ENCODE measurements around the gene TMEM151B. TPM values are rescaled to one million over a fixed set of nuclear protein-coding genes. Genes with fewer than 3 reads are reported as not detected.
A peak's percentile ranks its signal among the peaks of the same experiment; 100 is the strongest.

TMEM151B gene
- total RNA-seq, 4 donors from 2014 or later: 0.11 TPM; not detected in 3

DNA sequence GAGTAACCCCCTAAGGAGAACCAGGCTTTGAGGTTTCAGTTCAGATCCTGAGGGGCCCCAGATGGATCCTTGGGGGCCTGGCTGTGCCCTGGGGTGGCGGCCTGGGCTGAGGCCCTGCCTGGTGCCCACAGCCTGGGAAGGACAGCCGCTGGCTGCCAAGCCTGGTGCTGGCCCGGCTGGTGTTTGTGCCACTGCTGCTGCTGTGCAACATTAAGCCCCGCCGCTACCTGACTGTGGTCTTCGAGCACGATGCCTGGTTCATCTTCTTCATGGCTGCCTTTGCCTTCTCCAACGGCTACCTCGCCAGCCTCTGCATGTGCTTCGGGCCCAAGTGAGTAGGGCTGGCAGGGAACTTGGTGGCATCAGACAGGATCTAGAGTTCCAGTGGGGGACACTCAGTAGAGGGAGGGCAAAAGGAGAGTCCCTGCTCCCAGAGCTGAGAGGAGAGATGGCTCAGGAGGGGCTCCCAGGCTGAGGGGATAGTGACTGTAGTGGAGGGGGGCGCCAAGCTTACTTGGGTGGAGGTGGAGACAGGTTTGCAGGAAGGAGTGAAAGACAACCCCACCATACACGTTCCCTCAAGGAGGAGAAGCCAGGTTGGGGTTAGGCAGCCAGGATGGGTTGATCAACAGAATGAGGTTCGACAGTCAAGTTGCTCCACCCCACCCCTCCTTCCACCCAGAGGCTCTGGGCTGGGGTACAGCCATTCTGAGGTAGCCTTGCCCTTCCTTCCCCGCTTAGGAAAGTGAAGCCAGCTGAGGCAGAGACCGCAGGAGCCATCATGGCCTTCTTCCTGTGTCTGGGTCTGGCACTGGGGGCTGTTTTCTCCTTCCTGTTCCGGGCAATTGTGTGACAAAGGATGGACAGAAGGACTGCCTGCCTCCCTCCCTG lies 37.3 kb upstream of the TMEM151B start:
- Histone ChIP-seq H3K4me1 (peaks cover 61 to 65% of the 10 kb centered on the region in 2 donors), H3K4me3 (no peak overlapping the region), H3K27me3 (no peaks in the 10 kb centered on the region), H3K27ac (peak overlapping the region; percentile 95 to 99 (median 98)), H3K36me3 (peaks cover 0 to 8% of the 10 kb centered on the region in 2 donors), H3K9me3 (no peaks in the 10 kb centered on the region)
- TF ChIP-seq, protein P1, sequence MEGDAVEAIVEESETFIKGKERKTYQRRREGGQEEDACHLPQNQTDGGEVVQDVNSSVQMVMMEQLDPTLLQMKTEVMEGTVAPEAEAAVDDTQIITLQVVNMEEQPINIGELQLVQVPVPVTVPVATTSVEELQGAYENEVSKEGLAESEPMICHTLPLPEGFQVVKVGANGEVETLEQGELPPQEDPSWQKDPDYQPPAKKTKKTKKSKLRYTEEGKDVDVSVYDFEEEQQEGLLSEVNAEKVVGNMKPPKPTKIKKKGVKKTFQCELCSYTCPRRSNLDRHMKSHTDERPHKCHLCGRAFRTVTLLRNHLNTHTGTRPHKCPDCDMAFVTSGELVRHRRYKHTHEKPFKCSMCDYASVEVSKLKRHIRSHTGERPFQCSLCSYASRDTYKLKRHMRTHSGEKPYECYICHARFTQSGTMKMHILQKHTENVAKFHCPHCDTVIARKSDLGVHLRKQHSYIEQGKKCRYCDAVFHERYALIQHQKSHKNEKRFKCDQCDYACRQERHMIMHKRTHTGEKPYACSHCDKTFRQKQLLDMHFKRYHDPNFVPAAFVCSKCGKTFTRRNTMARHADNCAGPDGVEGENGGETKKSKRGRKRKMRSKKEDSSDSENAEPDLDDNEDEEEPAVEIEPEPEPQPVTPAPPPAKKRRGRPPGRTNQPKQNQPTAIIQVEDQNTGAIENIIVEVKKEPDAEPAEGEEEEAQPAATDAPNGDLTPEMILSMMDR (IDR thresholded peaks at IDR 0.05 in 4 of 5, conservative IDR thresholded peaks at IDR 0.05 in 1 of 5): no peak
- TF ChIP-seq POLR2A (IDR thresholded peaks at IDR 0.05): no peak
- DNase-seq: peak in 1 of 2 donors; percentile 16
- in situ Hi-C loops (cut with MboI; ENCODE audit: low sequenced_read_pairs in 4 of 4) (loop anchor here in 2 of 4 donors (10.0 to 25.0 kb wide), 2 partner anchors 58 to 121 kb away; no protein-coding TSS in a partner anchor), intact Hi-C loops (cut with DNase I; ENCODE audit: low total_unique reads) (no loop called here)
- no peak for ATAC-seq

DNA sequence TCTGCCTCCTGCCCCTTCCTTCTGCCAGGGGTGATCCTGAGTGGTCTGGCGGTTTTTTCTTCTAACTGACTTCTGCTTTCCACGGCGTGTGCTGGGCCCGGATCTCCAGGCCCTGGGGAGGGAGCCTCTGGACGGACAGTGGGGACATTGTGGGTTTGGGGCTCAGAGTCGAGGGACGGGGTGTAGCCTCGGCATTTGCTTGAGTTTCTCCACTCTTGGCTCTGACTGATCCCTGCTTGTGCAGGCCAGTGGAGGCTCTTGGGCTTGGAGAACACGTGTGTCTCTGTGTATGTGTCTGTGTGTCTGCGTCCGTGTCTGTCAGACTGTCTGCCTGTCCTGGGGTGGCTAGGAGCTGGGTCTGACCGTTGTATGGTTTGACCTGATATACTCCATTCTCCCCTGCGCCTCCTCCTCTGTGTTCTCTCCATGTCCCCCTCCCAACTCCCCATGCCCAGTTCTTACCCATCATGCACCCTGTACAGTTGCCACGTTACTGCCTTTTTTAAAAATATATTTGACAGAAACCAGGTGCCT lies 36.6 kb upstream of the TMEM151B start:
- TF ChIP-seq, protein P1 (IDR thresholded peaks at IDR 0.05 in 4 of 5, conservative IDR thresholded peaks at IDR 0.05 in 1 of 5): no peak
- TF ChIP-seq POLR2A (IDR thresholded peaks at IDR 0.05): no peak
- no peak for ATAC-seq
- Histone ChIP-seq H3K27me3 (no peaks in the 10 kb centered on the region), H3K4me1 (peaks cover 59 to 64% of the 10 kb centered on the region in 2 donors), H3K36me3 (peaks cover 0 to 8% of the 10 kb centered on the region in 2 donors), H3K4me3 (no peak overlapping the region), H3K27ac (peak overlapping the region; percentile 95 to 99 (median 98)), H3K9me3 (no peaks in the 10 kb centered on the region)
- DNase-seq: no peak
- intact Hi-C loops (cut with DNase I; ENCODE audit: low total_unique reads) (loop anchor here (1.0 kb wide), 3 partner anchors 12 to 61 kb away; partner anchors contain the start of gene SLC35B2), in situ Hi-C loops (cut with MboI; ENCODE audit: low sequenced_read_pairs in 4 of 4) (loop anchor here in 2 of 4 donors (10.0 to 25.0 kb wide), 2 partner anchors 59 to 121 kb away; no protein-coding TSS in a partner anchor)

DNA sequence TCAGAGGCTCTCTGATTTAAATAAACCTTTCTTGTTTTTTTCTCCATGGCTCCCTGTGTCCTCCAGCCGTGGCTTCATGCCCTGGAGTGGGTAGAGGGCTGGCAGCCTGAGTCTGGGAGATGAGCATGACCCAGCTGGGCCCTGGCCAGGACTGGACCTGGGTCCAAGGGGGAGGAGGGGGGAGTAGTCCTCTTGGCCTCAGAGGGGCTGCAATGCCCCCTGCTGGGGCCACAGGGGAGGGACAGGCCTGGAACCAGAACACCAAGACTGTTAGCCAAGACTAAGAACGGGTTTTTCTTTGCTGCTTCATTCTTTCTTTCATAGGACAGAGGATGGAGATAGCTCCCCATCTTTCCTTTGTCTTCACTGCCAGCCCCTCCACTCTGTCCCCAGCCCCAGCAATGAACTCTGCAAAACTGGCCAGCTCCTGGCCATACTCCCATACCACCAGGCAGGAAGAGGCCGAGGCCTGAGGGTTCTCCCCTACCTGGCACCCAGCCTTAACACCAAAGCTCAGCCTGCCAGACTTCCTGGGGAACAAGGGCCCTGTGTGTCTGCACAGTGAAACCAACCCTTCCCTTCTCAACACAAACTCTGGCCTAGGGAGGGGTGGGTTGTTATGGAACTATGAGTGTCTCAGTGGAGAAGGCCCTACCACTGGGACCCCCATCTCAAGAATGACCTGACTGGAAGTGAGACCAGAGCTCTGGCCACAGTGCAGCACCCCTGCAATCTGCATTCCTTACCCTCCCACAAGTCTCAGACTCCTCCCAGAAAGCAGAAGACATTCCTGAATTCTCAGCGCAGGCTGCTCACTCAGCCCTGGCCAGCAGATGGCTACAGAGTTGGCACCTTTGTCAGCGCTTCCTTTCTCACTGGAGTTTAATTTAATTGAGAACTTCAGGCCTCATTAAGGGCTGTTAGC lies 35.9 kb upstream of the TMEM151B start:
- Histone ChIP-seq H3K4me1 (peaks cover 53 to 56% of the 10 kb centered on the region in 2 donors), H3K27ac (peak overlapping the region; percentile 95 to 99 (median 98)), H3K36me3 (peaks cover 0 to 8% of the 10 kb centered on the region in 2 donors), H3K27me3 (no peaks in the 10 kb centered on the region), H3K9me3 (no peaks in the 10 kb centered on the region), H3K4me3 (no peak overlapping the region)
- intact Hi-C loops (cut with DNase I; ENCODE audit: low total_unique reads): loop anchor here (1.0 to 5.0 kb wide), 4 partner anchors 13 to 127 kb away; partner anchors contain the start of gene SLC35B2
- in situ Hi-C loops (cut with MboI; ENCODE audit: low sequenced_read_pairs in 4 of 4): loop anchor here in 3 of 4 donors (5.0 to 25.0 kb wide), 3 partner anchors 60 to 122 kb away; no protein-coding TSS in a partner anchor
- ATAC-seq (peak; percentile 44 to 50), DNase-seq (peak; percentile 75 to 95)
- TF ChIP-seq POLR2A (IDR thresholded peaks at IDR 0.05): peak in 1 of 2 donors; percentile 26
- TF ChIP-seq, protein P1 (IDR thresholded peaks at IDR 0.05 in 4 of 5, conservative IDR thresholded peaks at IDR 0.05 in 1 of 5): peak; percentile 81 to 93 (median 90)

DNA sequence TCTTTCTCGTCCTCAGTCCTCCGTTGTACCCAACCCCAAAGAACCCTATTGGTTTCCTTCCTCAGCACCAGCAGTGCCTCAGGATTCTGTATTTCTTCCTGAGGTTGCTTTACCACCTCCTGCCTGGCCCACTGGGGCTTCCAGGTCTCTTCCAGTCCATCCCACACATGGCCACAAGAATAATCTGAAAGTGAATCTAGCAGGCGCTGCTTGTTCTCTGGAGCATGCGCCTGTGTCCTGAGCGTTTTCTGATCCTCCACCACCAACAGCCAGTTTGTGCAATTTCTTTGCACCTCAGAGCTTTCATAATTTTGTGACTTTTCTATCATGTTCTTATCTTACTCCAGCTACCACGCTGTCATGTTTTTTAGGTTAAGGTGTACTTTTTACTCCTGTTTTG lies 35.0 kb upstream of the TMEM151B start:
- intact Hi-C loops (cut with DNase I; ENCODE audit: low total_unique reads): loop anchor here (5.0 kb wide), 1 partner anchor 128 kb away; no protein-coding TSS in a partner anchor
- Histone ChIP-seq H3K4me1 (peaks cover 44 to 47% of the 10 kb centered on the region in 2 donors), H3K36me3 (peaks cover 0 to 8% of the 10 kb centered on the region in 2 donors), H3K4me3 (no peak overlapping the region), H3K27me3 (no peaks in the 10 kb centered on the region), H3K27ac (peak overlapping the region; percentile 95 to 99 (median 98)), H3K9me3 (no peaks in the 10 kb centered on the region)
- no peak for ATAC-seq
- TF ChIP-seq, protein P1 (IDR thresholded peaks at IDR 0.05 in 4 of 5, conservative IDR thresholded peaks at IDR 0.05 in 1 of 5): no peak
- no peak for TF ChIP-seq POLR2A (IDR thresholded peaks at IDR 0.05)
- in situ Hi-C loops (cut with MboI; ENCODE audit: low sequenced_read_pairs in 4 of 4): loop anchor here in 3 of 4 donors (5.0 to 25.0 kb wide), 3 partner anchors 60 to 123 kb away; no protein-coding TSS in a partner anchor
- DNase-seq: no peak
